Activated CD4-positive, CD25-positive, alpha-beta regulatory T cell (primary cell): ENCODE measurements around the gene HMOX2.

Experiments
- DNase-seq, 4 experiments: peaks; one replicate each; lab custom pipeline; 2025; lab: John Stamatoyannopoulos, UW

HMOX2 gene

DNA sequence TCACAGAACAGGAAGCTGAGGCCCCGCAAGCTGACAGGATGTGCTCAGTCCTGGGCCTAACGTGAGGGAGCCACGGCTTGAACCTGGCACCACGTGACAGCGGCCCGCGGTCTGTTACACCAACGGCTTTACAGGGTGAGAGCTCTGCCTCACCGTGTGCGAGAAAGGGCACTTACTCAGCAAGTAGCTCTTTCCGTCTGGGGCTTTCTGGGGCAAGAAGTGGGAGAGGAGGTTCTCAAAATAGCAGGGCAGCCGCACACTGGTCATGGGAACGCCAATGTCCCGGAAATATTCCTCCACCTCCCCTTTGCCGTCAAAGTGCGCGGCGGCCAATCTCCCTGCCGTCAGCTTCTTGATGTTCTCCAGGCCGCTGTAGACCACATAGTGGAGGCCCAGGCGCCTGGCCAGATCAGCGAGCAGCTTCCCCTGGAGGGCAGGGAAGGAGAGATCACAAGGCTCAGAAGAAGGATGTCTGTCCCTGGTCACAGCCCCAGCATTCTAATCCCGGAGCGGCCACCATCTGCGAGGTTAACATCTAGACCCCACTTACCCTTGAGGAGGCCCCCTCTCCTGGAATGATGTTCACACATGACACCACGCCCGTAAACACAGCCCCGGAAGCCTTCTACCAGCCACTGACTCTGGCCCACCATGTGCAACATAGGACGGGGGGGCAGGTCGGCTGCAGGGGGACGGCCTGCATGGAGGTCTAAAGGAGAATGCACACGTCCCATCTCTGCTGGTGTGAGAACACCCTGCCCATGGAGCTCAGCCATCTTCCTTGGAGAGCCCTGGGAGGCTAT lies 10.0 kb upstream of the HMOX2 start:
- DNase-seq, result no peak

DNA sequence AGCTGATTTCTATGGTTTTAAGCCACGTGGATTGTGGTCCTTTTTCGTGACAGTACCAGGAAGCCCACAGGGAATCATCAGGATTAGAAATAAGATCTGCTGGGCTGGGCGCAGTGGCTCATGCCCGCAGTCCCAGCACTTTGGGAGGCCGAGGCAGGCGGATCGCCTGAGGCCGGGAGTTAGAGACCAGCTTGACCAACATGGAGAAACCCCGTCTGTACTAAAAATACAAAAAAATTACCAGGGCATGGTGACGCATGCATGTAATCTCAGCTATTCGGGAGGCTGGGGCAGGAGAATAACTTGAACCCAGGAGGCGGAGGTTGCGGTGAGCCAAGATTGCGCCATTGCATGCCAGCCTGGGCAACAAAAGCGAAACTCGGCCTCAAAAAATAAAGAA lies 8.3 kb upstream of the HMOX2 start:
- no peak for DNase-seq

DNA sequence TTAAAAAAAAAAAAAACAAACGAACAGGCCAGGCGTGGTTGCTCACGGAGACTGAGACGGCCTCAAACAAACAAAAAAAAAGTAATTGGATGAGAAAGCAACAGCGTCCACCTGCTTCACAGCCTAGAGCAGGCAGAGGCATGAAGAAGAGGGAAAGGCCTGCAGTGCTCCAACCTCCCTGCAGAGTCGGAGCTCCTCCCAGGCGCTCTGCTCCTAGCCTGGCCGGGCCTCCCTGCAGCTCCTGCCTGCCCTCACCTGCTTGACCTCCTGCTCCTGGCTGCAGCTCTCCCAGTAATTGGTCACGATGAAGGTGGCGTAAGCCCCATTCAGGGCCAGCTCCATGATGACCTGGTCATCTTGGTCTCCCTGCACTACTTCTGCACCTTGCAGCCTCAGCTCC lies 7.2 kb upstream of the HMOX2 start:
- no peak for DNase-seq

DNA sequence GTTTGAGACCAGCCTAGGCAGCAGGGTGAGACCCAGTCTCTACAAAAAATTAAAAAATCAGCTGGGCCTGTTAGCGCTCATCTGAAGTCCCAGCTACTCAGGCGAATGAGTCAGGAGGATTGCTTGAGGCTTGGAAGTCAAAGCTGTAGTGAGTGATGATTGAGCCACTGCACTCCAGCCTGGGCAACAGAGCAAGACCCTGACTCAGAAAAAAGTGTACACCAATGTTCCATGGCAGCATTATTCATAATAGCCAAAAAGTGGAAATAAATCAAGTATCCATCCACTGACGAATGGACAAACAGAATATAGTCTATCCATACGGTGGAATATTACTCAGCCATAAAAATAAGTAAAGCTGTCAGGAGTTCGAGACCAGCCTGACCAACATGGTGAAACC lies 4.3 kb upstream of the HMOX2 start:
- no peak for DNase-seq

DNA sequence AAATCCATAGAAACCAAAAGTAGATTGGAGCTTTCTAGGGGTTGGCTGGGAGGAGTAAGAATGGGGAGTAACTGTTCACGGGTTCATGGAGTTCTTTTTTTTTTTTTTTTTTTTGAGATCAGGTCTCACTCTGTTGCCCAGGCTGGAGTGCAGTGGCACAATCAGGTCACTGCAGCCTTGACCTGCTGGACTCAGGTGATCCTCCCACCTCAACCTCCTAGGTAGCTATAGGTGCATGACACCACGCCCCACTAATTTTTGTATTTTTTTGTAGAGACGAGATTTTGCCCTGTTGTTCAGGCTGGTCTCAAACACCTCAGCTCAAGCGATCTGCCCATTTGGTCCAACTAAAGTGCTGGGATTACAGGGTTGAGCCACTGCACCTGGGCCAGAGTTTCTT lies 3.3 kb upstream of the HMOX2 start:
- DNase-seq, result no peak

DNA sequence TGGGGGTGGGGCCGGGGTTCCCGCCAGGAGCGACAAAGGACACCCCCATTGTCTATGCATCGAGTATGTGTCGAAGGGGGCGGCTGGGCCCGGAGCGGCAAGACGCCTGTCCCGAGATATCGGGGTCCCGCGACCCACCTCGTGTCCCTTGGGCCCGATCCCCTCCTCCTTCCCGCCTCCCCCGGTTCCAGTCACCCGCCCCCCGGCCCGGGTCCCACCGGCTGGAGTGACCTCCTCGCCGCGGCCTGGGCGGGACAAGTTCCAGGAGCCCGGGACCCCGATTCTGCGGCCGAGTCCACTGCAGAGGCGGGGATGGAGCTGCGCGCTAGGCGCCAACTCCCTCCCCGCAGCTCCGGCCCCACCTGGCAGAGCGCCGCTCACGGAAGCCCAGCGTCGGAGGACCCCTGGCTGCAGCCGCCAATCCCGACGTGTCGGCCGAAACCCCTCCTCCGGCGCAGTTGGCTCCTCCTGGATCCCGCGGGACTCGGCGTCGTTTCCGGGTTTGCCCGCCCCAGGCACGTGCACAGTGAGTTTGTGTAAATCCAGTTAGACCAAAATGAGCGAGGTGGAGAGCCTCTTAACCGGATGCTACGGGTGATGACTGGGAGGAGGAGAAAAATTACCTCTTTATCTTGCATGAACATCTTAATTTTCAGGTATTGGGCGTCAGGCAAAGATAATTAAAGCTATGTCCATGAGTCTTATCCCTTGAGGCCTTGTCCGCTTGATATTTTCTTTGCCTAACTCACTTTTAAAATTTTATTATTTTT lies 1.8 kb upstream of the HMOX2 start, which contains the start of gene NMRAL1:
NMRAL1 (minus strand) TSS at position 434 of the 770 bp plus-strand sequence. CDS start 493 bp downstream, outside the sequence.
- peak; percentile 52 to 73 (median 62) for DNase-seq

DNA sequence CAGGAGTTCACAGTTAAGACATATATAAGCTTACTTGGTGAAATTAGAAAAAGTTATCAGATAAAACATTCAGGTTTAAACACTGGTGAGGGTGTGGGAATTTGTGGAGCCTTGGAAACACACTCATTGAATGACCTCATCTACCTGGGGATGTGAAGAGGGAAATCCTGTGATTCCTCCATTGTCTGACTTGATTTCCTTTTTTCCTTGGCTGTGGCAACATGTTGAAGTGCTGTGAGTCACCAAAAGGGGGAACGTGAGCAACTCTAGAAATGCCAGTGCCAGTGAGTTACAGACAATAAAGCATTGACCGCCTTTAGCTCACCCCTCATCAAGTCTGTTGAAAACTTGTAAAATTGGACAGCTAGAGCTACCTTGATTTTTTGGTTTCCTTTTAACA lies 1.8 kb downstream of the HMOX2 start:
- no peak for DNase-seq

DNA sequence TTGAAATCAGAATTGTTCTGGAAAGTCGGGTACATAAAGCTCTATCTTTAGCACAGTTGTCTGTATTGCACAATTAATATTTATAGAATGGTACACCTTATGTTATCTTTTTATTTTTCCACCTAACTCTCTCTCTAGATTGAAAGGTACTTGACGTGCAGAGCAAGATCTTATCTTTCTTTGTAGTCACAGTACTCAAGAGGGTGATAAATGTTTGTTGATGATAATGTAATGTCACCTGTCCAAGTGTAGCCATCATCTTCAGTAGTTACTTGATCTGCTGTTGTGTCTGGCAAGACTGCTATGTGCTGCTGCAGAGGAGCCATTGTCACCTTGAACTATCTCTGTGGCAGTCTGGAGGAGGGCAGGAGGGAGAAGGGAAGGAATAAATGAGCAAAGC lies 5.3 kb downstream of the HMOX2 start:
- DNase-seq, result no peak

DNA sequence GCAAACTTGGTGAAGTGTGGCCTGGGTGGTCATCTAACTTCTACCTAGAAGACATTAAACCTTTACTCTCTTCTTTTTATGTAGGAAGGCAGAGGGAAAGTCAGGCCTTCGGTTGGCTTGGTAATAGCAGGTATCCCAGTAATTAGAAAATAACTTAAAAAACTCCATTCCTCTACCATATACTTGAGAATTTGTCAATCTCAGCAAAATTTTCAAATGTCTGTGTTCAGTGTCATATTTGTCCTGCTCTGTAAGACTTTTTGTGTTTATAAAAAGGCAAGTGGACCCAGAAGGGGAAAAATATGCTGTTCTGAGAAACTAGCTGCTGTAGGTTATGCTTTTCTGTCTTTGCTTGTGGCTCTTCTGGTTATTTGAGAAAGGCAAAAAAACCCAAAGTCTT lies 5.8 kb downstream of the HMOX2 start:
- DNase-seq, result no peak

DNA sequence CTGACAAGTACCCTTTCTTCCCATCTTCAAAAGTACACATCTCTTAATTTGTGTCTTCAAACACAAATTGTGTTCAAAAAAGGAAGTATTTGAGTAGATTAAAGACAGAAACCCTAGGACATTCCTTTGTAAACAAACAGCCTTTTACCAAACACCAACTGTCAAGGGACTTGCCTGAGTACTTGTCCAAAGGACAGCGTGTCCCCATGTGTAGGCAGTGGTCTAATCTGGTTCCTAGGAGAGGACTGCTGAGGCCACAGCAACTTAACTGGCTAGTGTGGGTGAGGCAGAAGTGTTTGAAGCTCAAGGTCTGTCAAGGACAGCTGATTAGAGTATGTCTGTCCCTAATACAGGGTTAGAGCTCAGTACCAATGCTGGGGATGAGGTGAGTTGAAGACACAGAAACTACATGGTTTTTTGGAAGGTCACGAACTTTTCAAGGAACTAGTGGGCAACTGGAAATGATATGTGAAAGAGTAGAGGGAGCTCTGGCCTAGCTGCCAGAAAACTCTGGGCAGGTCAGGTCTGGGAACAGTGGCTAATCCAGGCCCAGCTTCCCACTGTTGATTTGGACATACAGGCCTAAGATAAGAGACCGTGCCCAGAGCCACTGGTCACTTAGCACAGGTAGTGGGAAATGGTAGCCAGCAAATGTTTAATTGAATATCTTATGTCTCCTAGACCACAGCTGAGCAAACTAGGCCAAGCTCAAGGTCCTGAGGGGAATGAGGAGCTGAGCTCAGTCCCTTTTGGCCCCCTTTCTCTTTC lies 10.1 kb downstream of the HMOX2 start:
- no peak for DNase-seq

DNA sequence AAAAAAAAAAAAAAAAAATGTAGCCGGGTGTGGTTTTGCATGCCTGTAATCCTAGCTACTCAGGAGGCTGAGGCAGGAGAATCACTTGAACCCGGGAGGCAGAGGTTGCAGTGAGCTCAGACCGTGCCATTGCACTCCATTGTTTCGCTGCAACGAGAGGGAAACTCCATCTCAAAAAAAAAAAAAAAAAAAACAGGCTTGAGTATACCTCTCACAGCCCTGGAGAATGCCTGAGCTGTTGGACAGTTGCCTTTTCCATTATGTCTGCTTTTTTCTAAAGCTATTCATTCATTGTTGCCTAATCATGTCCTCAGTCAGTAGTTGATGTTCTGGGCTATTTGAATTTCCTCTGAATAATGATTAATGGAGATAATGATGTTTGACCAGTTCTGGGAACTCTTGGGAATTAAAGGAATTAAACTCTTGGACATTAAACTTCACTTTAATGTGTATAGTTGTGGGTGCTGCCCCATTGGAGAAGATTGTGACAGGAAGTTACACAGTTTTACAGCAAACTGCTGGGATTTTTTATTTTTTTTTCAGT lies 11.8 kb downstream of the HMOX2 start:
- no peak for DNase-seq

DNA sequence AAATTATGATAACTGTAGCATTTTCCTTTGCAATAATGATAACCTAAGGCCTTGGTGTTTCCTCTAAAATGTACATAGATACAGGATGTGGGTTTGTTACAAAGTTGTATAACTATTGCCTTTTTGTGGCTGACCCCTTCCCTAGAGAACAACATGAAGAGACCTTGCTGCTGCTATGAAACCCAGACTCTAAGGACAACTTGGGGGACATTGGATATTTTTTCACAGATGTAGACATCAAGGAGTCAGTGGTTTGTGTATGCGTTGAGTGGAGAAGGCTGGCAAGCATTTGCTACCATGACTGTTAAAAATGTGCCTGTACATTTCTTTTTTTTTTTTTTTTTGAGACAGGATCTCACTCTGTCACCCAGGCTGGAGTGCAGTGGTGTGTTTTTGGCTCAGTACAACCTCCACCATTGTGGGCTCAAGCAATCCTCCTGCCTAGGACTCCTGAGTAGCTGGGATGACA lies 12.3 kb downstream of the HMOX2 start:
- no peak for DNase-seq

DNA sequence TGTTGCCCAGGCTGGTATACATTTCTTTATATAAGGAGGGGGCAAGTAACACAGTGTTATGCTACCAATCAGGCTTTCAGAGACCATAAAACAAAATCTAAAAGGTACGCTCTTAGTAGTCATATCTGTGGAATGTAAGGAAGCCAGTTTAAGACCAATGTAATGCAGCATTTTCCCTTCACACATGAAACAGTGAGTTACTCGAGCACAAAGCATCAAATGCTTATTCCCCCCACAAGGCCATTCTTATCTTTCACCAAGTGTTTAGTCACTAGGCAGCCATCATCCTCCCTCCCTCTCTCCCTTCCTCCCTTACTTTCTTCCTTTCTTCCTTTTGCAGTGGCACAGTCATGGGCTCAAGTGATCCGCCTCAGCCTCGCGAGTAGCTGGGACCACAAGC lies 12.8 kb downstream of the HMOX2 start:
- no peak for DNase-seq

DNA sequence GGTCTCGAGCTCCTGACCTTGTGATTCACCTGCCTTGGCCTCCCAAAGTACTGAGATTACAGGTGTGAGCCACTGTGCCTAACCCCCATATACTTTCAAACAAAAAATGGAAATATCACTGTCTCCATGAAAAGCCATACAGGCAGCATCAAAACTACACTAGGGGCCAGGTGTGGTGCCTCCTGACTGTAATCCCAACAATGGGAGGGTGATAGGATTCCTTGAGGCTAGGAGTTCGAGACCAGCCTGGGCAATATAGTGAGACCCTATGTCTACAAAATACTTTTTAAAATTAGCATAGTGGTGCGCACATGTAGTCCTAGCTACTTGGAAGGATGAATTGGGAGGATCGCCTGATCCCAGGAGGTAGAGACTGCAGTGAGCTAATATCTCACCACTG lies 15.7 kb downstream of the HMOX2 start:
- DNase-seq, result no peak

DNA sequence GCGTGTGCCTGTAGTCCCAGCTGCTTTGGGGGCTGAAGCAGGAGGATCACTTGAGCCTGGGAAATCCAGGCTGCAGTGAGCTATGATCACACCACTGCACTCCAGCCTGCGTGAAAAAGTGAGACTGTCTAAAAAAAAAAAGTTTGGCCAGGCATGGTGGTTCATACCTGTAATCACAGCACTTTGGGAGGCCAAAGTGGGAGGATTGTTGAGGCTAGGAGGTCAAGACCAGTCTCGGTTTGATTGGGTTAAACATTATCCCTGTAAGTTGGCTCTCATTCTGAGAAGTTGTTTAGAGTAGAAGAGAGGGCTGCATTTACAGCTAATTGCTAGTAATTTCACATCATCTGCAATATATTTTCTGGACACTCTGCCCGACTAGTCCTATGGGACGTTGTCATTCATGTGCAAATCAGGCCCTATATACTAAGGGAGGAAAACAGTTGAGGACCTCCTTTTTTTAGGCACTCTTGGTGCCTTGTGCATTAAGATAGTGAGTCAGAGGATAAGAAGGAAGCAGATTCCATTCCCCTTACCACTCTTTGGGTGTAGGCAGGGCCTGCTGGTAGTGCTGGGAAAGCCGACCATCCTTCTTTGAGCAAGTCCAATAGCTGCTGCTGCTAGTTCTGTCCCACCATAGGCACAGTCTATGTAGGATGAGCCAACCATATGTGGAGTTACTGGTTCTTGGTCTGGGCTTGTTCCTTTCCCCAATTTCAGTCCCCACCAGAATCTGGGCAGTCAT lies 18.7 kb downstream of the HMOX2 start:
- no peak for DNase-seq

DNA sequence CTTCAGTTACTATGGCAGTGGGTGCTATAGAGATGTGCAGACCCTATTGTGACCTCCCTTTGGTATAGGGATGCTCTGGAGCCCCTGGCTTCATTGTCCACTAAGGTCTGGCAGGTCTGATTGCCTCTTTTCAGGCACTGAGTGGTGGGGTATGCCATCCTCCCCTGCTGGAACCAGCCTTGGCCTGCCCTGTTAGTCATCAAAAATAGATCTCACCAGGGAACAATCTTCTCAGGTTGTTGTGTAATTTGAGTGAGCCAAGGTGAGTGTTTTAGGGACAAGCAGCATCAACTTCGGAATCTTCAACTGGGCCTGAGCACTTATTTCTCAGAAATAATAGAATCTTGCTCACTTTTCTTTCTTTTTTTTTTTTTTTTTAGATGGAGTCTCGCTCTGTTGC lies 19.6 kb downstream of the HMOX2 start:
- no peak for DNase-seq

DNA sequence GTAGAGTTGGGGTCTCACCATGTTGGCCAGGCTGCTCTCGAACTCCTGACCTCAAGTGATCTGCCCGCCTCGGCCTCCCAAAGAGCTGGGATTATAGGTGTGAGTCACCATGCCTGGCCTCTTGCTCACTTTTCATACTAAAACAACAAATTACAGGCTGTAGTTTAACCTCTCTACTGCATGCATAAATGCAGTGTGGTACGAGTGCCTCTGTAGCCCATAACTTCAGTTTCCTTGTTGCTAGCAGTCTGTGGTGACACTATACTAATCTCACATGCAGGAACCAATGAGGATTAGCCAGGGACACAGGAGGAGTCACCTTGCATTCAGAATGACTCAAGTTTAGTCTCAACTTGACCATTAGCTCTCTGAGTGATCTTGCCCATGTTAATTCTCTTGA lies 20.1 kb downstream of the HMOX2 start:
- no peak for DNase-seq

DNA sequence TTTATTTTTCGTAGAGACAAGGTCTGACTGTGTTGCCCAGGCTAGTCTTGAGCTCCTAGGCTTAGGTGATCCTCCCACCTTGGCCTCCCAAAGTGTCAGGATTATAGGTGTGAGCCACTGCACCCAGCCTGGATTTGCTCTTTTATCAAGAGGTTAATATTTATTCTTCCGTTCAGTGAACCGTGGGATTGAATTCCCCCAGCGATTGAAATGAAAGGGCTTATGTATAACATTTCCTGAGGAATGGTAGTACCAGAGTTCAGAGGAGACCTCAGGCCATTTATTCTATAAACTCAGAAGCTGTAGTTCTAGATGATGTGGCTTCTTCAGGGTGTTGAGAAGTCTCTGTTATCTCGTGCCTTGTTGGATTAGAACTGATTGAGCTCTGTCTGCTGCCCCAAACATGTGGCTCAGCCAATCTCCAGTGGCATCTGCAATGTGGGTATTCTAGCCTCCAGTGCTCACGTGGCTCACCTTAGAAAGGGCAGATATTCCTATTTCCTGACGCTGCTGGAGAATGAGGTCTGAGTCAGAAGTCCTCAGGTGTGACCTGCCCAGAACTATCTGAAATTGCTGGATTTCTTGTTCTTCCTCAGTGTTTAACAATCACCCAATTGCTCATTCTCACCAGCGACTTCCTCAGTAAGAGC lies 22.5 kb downstream of the HMOX2 start:
- no peak for DNase-seq

DNA sequence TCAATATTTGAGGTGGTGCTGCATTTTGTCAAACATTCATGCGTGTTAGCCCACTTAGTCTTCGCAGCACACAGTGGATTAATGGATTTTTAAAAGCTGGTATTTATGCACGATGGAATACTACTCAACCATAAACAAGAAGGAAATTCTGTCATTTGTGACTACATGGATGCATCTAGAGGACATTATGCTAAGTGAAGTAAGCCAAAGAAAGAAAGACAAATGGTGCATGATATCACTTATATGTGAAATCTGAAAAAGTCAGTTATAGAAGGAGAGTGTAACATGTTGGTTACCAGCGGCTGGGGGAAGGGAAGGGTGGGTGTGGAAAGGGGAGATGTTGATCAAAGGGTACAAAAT lies 23.0 kb downstream of the HMOX2 start:
- no peak for DNase-seq

DNA sequence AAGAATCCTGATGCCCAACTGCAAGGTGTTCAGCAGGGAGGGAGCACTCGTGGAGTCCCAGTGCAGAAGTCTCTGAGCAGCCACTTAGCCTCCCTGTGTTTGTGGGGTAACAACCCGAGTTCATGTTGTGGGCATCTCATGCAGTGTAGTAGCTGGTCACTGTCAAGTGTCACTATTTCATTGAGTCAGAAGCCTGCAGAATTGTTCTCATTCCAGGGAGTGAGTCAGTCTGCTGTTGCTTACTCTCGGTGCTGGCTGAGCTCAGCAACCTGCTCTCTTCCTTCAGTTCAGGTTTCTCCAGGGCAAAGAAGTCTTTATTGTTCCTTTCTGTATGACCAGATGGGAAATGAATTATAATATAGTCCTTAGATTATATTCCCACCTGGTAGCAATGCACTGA lies 24.1 kb downstream of the HMOX2 start:
- no peak for DNase-seq

DNA sequence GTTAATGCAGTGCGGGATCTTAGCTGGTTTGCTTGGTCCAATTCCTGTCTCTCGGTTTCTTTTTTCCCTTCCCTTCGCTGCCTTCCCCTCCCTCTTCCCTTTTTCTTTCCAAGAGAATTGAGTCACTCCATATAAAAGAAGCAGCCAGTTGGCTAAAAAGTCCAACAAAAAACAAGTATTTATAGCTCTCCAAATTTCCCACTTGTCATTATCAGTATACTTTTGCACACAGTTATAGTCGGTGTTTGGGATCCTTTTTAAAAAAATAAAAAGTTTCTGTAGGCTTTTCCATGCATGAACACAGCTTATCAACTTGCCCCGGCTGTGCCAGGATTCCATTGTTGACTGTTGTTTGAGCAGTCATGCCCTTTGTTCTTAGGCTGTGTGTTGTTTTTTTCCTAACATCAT lies 24.9 kb downstream of the HMOX2 start:
- no peak for DNase-seq
